SK-N-MC (cell line): ENCODE results near the gene ORAI2.

ENCODE experiments used
- EZH2 ChIP-seq: fragments of 200-600 bp; sonication (generic); IDR thresholded peaks from one replicate; pipeline ENCODE4 v1.6.1; 2017; ENCODE audit warnings: antibody characterized with exemption
- POLR2AphosphoS5 ChIP-seq: IDR thresholded peaks from 2 replicates; pipeline ENCODE4 v1.6.1; 2012; ENCODE audit warnings: mild to moderate bottlenecking, low read depth, low read length, borderline replicate concordance

- TF ChIP-seq EZH2 (no peak), POLR2AphosphoS5 (no peak)
Measured at GRCh38 chr7:102396710-102397019, 36.7 kb upstream of the ORAI2 start.
